Measurements from ENCODE around the gene SIAH3. TPM values are rescaled to one million over a fixed set of nuclear protein-coding genes. Genes with fewer than 3 reads are reported as not detected.

SIAH3 gene
- polyA plus RNA-seq, 1 experiment, result not detected

DNA sequence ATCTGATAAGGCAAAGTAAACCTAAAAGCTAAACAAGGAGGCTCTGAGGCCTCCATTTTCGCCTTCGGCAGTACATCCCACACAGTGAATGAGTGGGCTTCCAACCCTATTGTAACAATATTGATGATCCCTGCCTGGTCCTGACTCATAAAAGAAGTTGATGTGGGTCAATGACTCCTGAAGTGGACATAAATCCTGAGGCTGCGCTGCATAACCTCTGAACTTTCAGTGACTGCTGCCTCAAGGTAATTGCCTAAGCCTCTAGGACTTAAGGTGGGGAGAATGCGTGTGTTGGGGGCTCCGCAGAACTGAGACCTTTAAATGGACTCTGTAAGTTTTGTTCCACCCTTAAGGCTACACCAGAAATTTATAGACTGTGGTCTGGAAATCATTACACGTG, 42.6 kb downstream of the SIAH3 start:
- ChIA-PET POLR2A (no interaction called here), CTCF (no interaction called here)

DNA sequence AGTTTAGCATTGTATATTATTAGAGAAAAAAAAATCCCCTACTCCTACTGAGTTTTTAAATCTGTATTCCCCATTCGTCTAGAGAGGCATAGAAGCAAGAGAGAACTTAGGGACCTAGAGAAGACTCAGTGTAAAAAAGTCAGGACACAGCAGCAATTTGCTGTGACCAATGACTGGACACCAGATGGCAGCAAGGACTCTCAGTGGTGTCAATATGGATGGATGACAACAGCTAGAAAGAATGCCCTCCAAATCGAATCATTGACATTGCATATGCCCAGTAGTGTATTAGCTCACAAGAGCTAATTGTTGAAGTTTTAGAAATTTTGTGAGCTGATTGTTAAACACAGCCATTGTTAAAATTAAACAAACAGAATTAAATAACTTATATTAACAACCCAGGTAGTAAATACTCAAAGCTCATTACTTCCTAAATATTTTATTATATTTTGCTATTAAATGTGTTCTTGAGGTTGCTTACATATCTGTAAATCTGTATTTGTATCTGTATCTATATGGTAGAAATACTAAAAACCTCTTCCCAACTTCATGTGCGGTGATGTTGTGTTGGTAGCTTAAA, 43.9 kb downstream of the SIAH3 start:
- ChIA-PET POLR2A (no interaction called here), CTCF (interaction anchor here (0.5 to 1.3 kb wide), 10 partner anchors 18 to 351 kb away, joined by 3 to 6 read pairs (median 3); no protein-coding TSS in a partner anchor)
- Histone ChIP-seq H3K36me3 (ENCODE audit: control insufficient read depth, insufficient read depth, low read length) (no peaks in the 10 kb centered on the region), H3K27me3 (ENCODE audit: control insufficient read depth, insufficient read depth, low read length) (no peaks in the 10 kb centered on the region), H3K4me3 (ENCODE audit: low read depth, low read length) (no peak overlapping the region)
- DNase-seq (ENCODE audit: low read depth), result no peak
- TF ChIP-seq, protein P1, sequence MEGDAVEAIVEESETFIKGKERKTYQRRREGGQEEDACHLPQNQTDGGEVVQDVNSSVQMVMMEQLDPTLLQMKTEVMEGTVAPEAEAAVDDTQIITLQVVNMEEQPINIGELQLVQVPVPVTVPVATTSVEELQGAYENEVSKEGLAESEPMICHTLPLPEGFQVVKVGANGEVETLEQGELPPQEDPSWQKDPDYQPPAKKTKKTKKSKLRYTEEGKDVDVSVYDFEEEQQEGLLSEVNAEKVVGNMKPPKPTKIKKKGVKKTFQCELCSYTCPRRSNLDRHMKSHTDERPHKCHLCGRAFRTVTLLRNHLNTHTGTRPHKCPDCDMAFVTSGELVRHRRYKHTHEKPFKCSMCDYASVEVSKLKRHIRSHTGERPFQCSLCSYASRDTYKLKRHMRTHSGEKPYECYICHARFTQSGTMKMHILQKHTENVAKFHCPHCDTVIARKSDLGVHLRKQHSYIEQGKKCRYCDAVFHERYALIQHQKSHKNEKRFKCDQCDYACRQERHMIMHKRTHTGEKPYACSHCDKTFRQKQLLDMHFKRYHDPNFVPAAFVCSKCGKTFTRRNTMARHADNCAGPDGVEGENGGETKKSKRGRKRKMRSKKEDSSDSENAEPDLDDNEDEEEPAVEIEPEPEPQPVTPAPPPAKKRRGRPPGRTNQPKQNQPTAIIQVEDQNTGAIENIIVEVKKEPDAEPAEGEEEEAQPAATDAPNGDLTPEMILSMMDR (IDR thresholded peaks at IDR 0.05; ENCODE audit: insufficient read depth, low read depth, low read length), result peak; percentile 45

More for the DNA sequence above, 42.6 kb downstream of the SIAH3 start:
- TF ChIP-seq, protein P1 (IDR thresholded peaks at IDR 0.05; ENCODE audit: insufficient read depth, low read depth, low read length), result no peak
- no peaks in the 10 kb centered on the region for H3K36me3 ChIP-seq (ENCODE audit: control insufficient read depth, insufficient read depth, low read length)
- no peak for DNase-seq (ENCODE audit: low read depth)
- H3K4me3 ChIP-seq (ENCODE audit: low read depth, low read length), result no peak overlapping the region
- no peaks in the 10 kb centered on the region for H3K27me3 ChIP-seq (ENCODE audit: control insufficient read depth, insufficient read depth, low read length)

DNA sequence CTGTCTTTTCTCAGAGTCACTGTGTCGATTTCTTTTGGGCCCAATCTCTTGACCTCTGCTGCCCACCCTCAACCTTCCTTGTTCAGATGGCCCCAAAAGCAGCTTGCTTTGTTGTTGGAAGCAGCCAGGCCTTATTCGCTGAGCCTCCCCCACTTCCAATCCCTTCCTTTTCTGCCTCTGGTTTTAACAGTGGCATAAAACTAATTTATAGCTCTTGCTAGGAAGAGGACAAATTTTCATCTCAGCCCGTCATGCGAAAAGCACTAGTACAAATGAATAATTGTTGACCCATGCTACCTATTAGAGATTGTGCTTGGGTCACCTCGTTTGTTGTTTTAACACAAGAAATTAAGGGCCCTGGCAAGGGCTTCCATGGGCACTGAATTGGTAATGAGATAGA, 51.1 kb downstream of the SIAH3 start:
- Histone ChIP-seq H3K27me3 (ENCODE audit: control insufficient read depth, insufficient read depth, low read length) (no peaks in the 10 kb centered on the region), H3K4me3 (ENCODE audit: low read depth, low read length) (no peak overlapping the region), H3K36me3 (ENCODE audit: control insufficient read depth, insufficient read depth, low read length) (no peaks in the 10 kb centered on the region)
- DNase-seq (ENCODE audit: low read depth), result no peak
- TF ChIP-seq, protein P1 (IDR thresholded peaks at IDR 0.05; ENCODE audit: insufficient read depth, low read depth, low read length), result no peak
- POLR2A ChIA-PET, result no interaction called here
- CTCF ChIA-PET, result no interaction called here

DNA sequence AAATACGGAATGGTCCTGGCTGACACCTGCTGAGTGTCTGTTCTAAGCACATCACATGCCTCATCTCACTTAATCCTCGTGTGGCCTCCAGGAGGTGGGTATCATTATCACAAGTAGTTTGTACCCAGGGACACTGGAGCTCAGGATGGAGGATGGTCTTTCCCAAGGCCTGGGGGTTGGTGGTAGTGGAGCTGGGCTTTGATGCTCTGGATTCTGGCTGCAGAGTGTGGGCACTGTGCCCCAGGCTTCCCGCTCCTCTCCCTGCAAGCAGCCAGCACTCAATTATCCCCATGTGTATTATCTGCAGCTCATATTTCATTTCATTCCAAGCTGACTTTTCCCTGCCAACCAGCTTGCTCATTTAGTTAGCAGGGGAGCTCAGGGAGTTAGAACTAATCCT, 52.1 kb downstream of the SIAH3 start:
- Histone ChIP-seq H3K4me3 (ENCODE audit: low read depth, low read length) (no peak overlapping the region), H3K36me3 (ENCODE audit: control insufficient read depth, insufficient read depth, low read length) (no peaks in the 10 kb centered on the region), H3K27me3 (ENCODE audit: control insufficient read depth, insufficient read depth, low read length) (no peaks in the 10 kb centered on the region)
- ChIA-PET CTCF (no interaction called here), POLR2A (no interaction called here)
- TF ChIP-seq, protein P1 (IDR thresholded peaks at IDR 0.05; ENCODE audit: insufficient read depth, low read depth, low read length), result no peak
- DNase-seq (ENCODE audit: low read depth), result no peak

DNA sequence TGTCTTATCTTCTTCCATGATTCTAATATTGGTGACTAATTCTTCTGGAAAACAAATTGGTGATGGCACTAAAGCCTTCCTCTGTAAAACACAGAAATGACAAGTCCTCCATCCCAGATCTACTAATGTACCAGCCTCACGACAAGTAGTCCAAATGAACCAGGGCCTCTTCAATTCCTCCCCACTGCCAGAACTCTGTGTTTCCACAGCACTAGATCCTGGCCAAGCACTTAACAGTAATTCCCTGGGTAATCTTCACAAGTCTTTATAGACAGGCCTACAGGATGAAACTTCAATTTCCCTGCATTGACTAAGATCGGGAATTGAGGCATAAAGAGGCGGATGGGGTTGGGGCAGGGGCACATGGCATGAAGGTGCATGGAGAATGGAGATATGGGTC, 52.7 kb downstream of the SIAH3 start:
- no peak for DNase-seq (ENCODE audit: low read depth)
- H3K27me3 ChIP-seq (ENCODE audit: control insufficient read depth, insufficient read depth, low read length), result no peaks in the 10 kb centered on the region
- ChIA-PET CTCF (no interaction called here), POLR2A (no interaction called here)
- H3K36me3 ChIP-seq (ENCODE audit: control insufficient read depth, insufficient read depth, low read length), result no peaks in the 10 kb centered on the region
- no peak overlapping the region for H3K4me3 ChIP-seq (ENCODE audit: low read depth, low read length)
- TF ChIP-seq, protein P1 (IDR thresholded peaks at IDR 0.05; ENCODE audit: insufficient read depth, low read depth, low read length), result no peak

Measured in BJ (cell line).